ENCODE results near the gene PLSCR1.
"Not testable (repeated sequence)": the region's sequence is repeated elsewhere in the genome, so short reads cannot be mapped to it uniquely, and the experiment has no call there.

The PLSCR1 gene

DNA sequence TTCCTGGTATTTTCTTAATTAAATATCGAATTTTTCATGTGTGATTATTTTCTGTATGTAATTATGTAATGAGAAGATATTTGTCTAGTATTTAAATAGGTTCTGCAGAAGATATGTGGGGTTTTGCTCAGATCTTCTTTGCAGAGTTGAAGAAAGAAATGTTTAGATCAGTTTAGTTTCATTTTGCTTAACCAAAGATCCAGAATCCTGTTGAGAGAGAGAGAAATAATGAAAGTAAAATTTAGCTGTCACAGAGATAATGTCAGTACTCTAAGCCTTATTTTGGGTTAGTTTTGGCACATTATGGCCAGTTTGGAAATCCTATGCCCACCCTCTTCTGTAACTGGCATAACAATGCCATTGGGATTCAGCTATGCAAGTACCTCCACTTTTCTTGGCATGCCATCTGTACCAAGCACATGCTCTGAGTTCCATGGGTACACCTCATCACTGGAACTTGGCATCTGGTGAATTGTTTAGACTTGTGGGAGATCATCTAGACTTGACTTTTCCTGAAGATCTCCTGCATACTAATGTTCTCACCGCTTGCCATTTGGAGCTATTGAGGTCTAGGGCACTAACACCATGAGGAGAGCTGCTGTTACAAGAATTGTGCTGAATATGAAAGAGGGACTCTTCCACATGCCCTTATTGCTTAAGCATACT, 30.9 kb downstream of the PLSCR1 start:
- no peak for DNase-seq (ENCODE audit: low read depth, low spot score)

GRCh38 chr3:146511402-146512134, 32.8 kb downstream of the PLSCR1 start:
- DNase-seq (ENCODE audit: low read depth, low spot score), result no peak

DNA sequence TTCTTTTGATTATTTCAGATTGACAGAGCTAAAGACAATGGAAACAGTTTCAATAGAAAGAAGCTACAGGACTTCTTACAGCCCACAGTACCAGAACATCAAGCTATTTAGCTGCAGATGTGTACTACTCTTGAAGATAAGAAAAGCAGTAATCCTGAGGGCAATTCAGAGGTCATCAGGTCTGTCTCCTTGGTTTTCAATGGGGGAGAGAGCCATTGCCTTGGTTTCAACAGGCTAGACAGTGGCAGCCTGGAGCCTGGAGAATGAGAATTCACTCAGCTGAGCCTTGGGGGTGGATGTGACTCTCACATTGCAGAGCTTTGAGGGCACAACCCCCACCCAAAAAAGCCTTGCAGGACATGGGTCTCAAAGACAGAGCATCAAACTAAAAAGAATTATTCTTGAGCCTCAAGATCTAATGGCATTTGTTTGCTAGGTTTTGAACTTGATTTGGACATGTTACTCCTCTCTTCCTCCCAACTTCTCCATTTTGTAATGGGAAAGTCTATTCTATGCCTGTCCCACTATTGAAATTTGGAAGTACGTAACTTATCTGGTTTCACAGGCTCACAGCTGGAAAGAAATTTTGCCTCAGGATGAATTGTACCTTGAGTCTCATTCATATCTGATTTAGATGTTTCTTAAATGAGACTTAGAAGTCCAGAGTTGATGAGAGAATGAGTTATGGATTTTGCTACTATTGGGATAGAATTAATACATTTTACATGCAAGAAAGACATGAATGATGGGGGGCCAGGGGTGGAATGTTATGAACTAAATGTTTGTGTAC, 36.9 kb downstream of the PLSCR1 start:
- DNase-seq (ENCODE audit: low read depth, low spot score), result no peak

DNA sequence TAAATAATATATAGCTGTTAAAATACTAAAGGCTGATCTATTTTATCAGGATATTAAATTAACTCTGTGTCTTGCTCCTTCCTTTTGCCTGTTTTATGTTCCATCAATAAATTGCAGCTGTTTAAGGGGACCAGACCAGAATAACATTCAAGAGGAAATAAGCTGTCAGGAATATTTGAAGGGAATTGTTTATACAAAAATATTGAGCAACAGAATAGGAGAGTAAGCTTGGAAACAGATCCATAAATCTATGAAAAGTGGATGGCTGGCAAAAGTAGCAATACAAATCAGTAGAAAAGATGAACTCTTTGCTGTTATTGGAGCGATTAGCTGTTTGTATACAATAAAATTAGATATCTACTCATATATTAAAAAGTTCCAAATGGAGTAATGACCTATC, 38.9 kb downstream of the PLSCR1 start:
- DNase-seq (ENCODE audit: low read depth, low spot score), result no peak

DNA sequence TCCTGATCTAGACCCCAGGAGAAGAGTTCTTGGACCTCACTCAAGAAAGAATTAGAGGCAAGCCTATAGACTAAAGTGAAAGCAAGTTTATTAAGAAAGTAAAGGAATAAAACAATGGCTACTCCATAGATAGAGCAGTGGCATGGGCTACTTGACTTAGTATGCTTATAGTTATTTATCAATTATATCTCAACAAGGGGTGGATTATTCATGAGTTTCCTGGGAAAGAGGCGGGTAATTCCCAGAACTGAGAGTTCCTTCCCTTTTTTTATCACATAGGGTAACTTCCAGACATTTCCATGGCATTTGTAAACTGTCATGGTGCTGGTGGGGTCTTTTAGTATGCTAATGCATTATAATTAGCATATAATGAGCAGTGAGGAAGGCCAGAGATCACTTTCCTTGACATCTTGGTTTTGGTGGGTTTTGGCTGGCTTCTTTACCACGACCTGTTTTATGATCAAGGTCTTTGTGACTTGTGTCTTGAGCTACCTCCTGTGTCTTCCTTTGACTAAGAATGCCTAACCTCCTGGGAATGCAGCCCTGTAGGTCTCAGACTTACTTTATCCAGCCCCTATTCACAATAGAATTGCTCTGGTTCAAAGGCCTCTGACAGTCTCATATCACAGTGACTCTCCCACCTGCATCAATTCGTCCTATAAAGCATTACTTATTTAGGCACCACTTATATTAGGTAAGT, 39.8 kb downstream of the PLSCR1 start:
- no peak for DNase-seq (ENCODE audit: low read depth, low spot score)

GRCh38 chr3:146503461-146504202, 40.8 kb downstream of the PLSCR1 start:
- peak; percentile 79 for DNase-seq (ENCODE audit: low read depth, low spot score)

GRCh38 chr3:146502887-146503460, 41.4 kb downstream of the PLSCR1 start:
- no peak for DNase-seq (ENCODE audit: low read depth, low spot score)

GRCh38 chr3:146501752-146502151, 42.7 kb downstream of the PLSCR1 start:
- no peak for DNase-seq (ENCODE audit: low read depth, low spot score)

GRCh38 chr3:146499701-146500100, 44.7 kb downstream of the PLSCR1 start:
- no peak for DNase-seq (ENCODE audit: low read depth, low spot score)

GRCh38 chr3:146498002-146498736, 46.2 kb downstream of the PLSCR1 start:
- no peak for DNase-seq (ENCODE audit: low read depth, low spot score)

DNA sequence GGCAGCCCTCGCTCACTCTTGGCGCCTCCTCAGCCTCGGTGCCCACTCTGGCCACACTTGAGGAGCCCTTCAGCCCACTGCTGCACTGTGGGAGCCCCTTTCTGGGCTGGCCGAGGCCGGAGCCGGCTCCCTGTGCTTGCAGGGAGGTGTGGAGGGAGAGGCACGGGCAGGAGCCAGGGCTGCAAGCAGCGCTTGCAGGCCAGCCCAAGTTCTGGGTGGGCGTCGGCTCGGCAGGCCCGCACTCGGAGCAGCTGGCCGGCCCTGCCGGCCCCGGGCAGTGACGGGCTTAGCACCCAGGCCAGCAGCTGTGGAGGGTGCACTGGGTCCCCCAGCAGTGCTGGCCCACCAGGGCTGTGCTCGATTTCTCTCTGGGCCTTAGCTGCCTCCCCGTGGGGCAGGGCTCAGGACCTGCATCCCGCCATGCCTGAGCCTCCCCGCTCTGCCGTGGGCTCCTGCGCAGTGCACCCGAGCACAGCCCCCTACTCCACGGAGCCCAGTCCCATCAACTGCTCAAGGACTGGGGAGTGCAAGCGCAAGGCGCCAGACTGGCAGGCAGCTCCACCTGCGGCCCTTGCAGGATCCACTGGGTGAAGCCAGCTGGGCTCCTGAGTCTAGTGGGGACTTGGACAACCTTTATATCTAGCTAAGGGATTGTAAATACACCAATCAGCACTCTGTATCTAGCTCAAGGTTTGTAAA, 47.1 kb downstream of the PLSCR1 start:
- DNase-seq (ENCODE audit: low read depth, low spot score), result not testable (repeated sequence)

GRCh38 chr3:146496726-146497125, 47.7 kb downstream of the PLSCR1 start:
- no peak for DNase-seq (ENCODE audit: low read depth, low spot score)

DNA sequence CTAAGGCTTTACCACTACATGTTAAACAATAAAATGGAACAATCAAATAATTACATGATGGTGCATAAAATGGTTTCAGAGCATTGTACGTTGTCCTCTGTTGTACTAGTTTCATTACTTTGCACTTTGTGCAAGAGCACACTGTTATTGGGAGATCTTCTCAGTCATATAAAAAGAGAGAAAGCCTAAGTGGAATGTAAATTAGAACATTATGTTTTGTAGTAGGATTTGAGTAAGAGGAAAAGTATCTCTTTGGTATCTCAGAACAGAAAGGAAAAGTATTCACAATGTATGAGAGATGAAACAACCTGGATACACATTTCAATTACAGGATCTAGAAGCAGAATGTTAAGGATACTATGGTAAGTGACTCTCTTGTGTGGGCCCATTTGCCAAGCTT, 48.2 kb downstream of the PLSCR1 start:
- DNase-seq (ENCODE audit: low read depth, low spot score), result no peak

DNA sequence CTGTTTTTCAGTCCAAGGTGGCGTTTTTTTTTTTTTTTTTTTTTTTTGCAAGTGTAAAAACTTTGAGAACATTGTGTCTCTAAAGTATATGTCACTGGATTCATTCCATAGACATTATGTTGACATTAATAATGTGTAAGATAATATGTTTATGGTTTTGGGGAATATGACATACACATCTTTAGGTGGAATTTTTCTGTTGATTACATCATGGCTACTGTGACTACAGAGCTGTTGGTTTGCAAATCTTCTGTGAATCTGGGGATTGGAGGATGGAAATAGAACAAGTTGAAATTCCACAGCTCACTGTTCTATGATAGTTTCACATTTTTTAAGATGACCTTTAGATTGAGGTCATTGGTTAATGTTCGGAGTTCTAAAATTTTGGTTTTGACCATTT, 50.6 kb downstream of the PLSCR1 start:
- no peak for DNase-seq (ENCODE audit: low read depth, low spot score)

- DNase-seq (ENCODE audit: low read depth, low spot score), result no peak
These were observed 51.2 kb downstream of the PLSCR1 start for GRCh38 chr3:146493221-146493620.

GRCh38 chr3:146491303-146491702, 53.1 kb downstream of the PLSCR1 start:
- DNase-seq (ENCODE audit: low read depth, low spot score), result no peak

DNA sequence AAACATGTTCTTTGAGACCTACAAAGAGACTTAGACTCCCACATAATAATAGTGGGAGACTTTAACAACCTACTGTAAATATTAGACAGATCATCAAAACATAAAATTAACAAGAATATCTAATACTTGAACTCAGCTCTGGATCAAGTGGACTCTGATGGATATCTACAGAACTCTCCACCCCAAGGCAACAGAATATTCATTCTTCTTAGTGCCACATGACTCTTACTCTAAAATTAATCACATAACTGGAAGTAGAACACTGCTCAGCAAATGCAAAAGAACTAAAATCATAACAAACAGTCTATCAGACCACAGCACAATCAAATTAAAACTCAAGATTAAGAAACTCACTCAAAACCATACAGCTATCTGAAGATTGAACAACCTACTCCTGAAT, 59.1 kb downstream of the PLSCR1 start:
- no peak for DNase-seq (ENCODE audit: low read depth, low spot score)

DNA sequence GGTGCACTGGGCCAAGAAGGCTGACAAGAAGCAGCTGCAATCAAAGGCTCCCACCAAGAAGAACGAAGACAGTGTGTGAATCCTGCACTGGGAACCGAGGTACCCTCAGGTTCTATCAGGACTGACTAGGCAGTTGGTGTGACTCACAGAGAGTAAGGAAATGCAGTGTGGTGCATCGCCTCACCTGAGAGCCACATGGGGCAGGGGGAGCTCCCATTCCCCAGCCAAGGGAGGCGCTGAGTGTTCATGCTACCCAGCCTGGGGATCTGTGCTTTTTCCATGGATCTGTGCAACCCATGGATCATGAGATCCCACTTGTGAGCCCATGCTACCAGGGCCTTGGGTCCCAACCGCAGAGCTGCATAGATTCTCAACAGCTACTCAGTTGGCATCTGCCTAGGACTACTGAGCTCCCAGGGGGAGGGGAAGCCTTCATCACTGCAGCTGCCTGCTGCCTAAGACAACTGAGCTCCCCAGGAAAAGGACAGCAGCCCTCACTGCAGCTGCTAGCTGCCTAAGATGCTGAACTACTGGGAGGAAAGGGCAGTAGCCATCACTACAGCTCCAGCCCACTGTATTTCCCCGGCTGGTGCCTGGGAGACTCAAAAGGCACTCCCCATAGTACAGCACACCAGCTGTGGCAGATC, 68.2 kb downstream of the PLSCR1 start:
- DNase-seq (ENCODE audit: low read depth, low spot score), result no peak

- DNase-seq (ENCODE audit: low read depth, low spot score), result not testable (repeated sequence)
These were observed 69.4 kb downstream of the PLSCR1 start for GRCh38 chr3:146474976-146475375.
